Natural killer cell (primary cell): ENCODE results near the gene WDR86. TPM values are rescaled to one million over a fixed set of nuclear protein-coding genes. Genes with fewer than 3 reads are reported as not detected.

Source experiments
- ATAC-seq, 3 donors: fragments of 150-1000 bp in 2 of 3; fragments of 200-7000 bp in 1 of 3; cut with Tn5 transposase; 1 replicate in 1 of 3; 2 replicates in 2 of 3; pipeline ENCODE4 v1.10.0; 2021; ENCODE audit warnings: mild to moderate bottlenecking in 2 of 3, moderate library complexity in 2 of 3
- DNase-seq, 2 donors: peaks; one replicate each; pipeline versions ENCODE4 v3.0.0 to v3.0.0-alpha.2; 2013 to 2021; ENCODE audit warnings: mixed read lengths in 1 of 2
- H3K27ac ChIP-seq: one replicate; pipeline ENCODE4 v1.5.1; 2013; ENCODE audit warnings: mild to moderate bottlenecking, low read length
- H3K27me3 ChIP-seq: one replicate; pipeline ENCODE4 v1.6.1; 2013; ENCODE audit warnings: low read length; ENCODE audit not compliant: control insufficient read depth, insufficient read depth
- H3K36me3 ChIP-seq: one replicate; pipeline ENCODE4 v1.6.1; 2013; ENCODE audit warnings: low read length; ENCODE audit not compliant: control insufficient read depth, insufficient read depth
- H3K4me1 ChIP-seq: one replicate; pipeline ENCODE4 v1.6.1; 2013; ENCODE audit warnings: low read length; ENCODE audit not compliant: control insufficient read depth, insufficient read depth
- H3K4me3 ChIP-seq: one replicate; pipeline ENCODE4 v1.5.1; 2013; ENCODE audit warnings: low read length
- H3K9me3 ChIP-seq: one replicate; pipeline ENCODE4 v1.6.1; 2013; ENCODE audit warnings: low read length; ENCODE audit not compliant: control insufficient read depth, insufficient read depth
- H3K27ac Mint-ChIP-seq, 2 donors: one replicate each; pipeline ENCODE4 v1.8.0; 2022; ENCODE audit warnings: mild to moderate bottlenecking in 2 of 2, mixed read lengths in 2 of 2, moderate library complexity in 1 of 2
- H3K27me3 Mint-ChIP-seq, 2 donors: one replicate each; pipeline ENCODE4 v1.8.0; 2022; ENCODE audit warnings: low read depth in 2 of 2, mixed read lengths in 2 of 2
- H3K36me3 Mint-ChIP-seq: one replicate; pipeline ENCODE4 v1.8.0; 2022; ENCODE audit warnings: mixed read lengths
- H3K4me1 Mint-ChIP-seq, 2 donors: one replicate each; pipeline ENCODE4 v1.8.0; 2022; ENCODE audit warnings: mixed read lengths in 2 of 2
- H3K4me3 Mint-ChIP-seq: one replicate; pipeline ENCODE4 v1.8.0; 2022; ENCODE audit warnings: mild to moderate bottlenecking, moderate library complexity, mixed read lengths
- H3K9me3 Mint-ChIP-seq, 2 donors: one replicate each; pipeline ENCODE4 v1.8.0; 2022; ENCODE audit warnings: mixed read lengths in 2 of 2
- CTCF ChIP-seq: fragments of 200-600 bp; IDR thresholded peaks from one replicate; pipeline ENCODE4 v1.8.0; 2022; ENCODE audit warnings: antibody characterized with exemption
- WGBS: methylation state at CpG from one replicate; pipeline ENCODE4 v1.1.7; 2013; ENCODE audit warnings: missing lambda C conversion rate; ENCODE audit not compliant: insufficient coverage; 5-methylcytosine and 5-hydroxymethylcytosine counted together
- intact Hi-C: fragments of 100-400 bp; cut with micrococcal nuclease; formaldehyde crosslinking; loops from one replicate; pipeline ENCODE4 v1.14.2; 2022
- total RNA-seq, 4 donors: library from RNA; stranded (reverse); fragments of 120-200 nt in 1 of 4; gene quantifications; one replicate each; pipeline versions ENCODE4 v1.2.3 to v1.2.4, GENCODE V29; 2013 to 2022

Gene WDR86
- total RNA-seq, 3 donors from 2014 or later (not counting 1 experiment from before 2014, with no cell fraction given) = 1.6 to 4.6 (median 2.1) TPM

GRCh38 chr7:151363182-151363581 lies 46.7 kb downstream of the WDR86 start:
- H3K36me3 ChIP-seq = peaks cover 47% of the 10 kb centered on the region
- H3K4me3 ChIP-seq = no peak overlapping the region
- intact Hi-C loops = no loop called here
- H3K27ac Mint-ChIP-seq = no peak overlapping the region
- H3K36me3 Mint-ChIP-seq = no peaks in the 10 kb centered on the region
- ATAC-seq (no peak), DNase-seq (no peak)
- WGBS = 100% methylated on average over 1 of the region's 1 CpG
- no peak overlapping the region for H3K27ac ChIP-seq
- no peaks in the 10 kb centered on the region for H3K27me3 ChIP-seq
- H3K4me3 Mint-ChIP-seq = no peak overlapping the region
- H3K9me3 Mint-ChIP-seq = no peaks in the 10 kb centered on the region
- no peaks in the 10 kb centered on the region for H3K27me3 Mint-ChIP-seq
- H3K4me1 ChIP-seq = peaks cover 1% of the 10 kb centered on the region
- peaks cover 3 to 12% of the 10 kb centered on the region in 2 donors for H3K4me1 Mint-ChIP-seq
- no peak for TF ChIP-seq CTCF
- no peaks in the 10 kb centered on the region for H3K9me3 ChIP-seq

- H3K36me3 ChIP-seq = peaks cover 51% of the 10 kb centered on the region
- H3K27ac ChIP-seq = no peak overlapping the region
- H3K4me1 ChIP-seq = no peaks in the 10 kb centered on the region
- Mint-ChIP-seq H3K36me3 (no peaks in the 10 kb centered on the region), H3K4me1 (peaks cover 0 to 8% of the 10 kb centered on the region in 2 donors), H3K27me3 (no peaks in the 10 kb centered on the region), H3K9me3 (no peaks in the 10 kb centered on the region), H3K4me3 (no peak overlapping the region), H3K27ac (no peak overlapping the region)
- no peak for ATAC-seq
- TF ChIP-seq CTCF = no peak
- H3K4me3 ChIP-seq = no peak overlapping the region
- H3K9me3 ChIP-seq = no peaks in the 10 kb centered on the region
- 96% methylated on average over 3 of the region's 3 CpGs for WGBS
- no peak for DNase-seq
- intact Hi-C loops = no loop called here
- H3K27me3 ChIP-seq = no peaks in the 10 kb centered on the region
Observed at GRCh38 chr7:151361193-151361959, 48.5 kb downstream of the WDR86 start.

GRCh38 chr7:151352512-151352911 lies 57.3 kb downstream of the WDR86 start:
- Mint-ChIP-seq H3K4me1 (peaks cover 29 to 34% of the 10 kb centered on the region in 2 donors), H3K4me3 (no peak overlapping the region), H3K27me3 (no peaks in the 10 kb centered on the region), H3K9me3 (no peaks in the 10 kb centered on the region), H3K27ac (peak overlapping the region; percentile 98 to 100), H3K36me3 (peaks cover 15% of the 10 kb centered on the region)
- no peak overlapping the region for H3K4me3 ChIP-seq
- no peak for TF ChIP-seq CTCF
- H3K27me3 ChIP-seq = no peaks in the 10 kb centered on the region
- no peak for ATAC-seq
- H3K4me1 ChIP-seq = peaks cover 37% of the 10 kb centered on the region
- DNase-seq = no peak
- H3K27ac ChIP-seq = peak overlapping the region; percentile 99
- no peaks in the 10 kb centered on the region for H3K9me3 ChIP-seq
- WGBS = 61% methylated on average over 5 of the region's 5 CpGs
- intact Hi-C loops = loop anchor here (5.0 kb wide), 1 partner anchor 280 kb away; no protein-coding TSS in a partner anchor
- H3K36me3 ChIP-seq = peaks cover 47% of the 10 kb centered on the region
